OCI-LY3 (cell line): ENCODE measurements around the gene CDC42SE1.
"Not testable (repeated sequence)": the region's sequence is repeated elsewhere in the genome, so short reads cannot be mapped to it uniquely, and the experiment has no call there.

Source experiments
- H2AFZ ChIP-seq: fragments of 200-600, 300-600 bp; shearing (Covaris generic); 2 replicates; pipeline ENCODE4 v1.6.0; 2014; ENCODE audit warnings: antibody characterized with exemption, low read depth, low read length
- H3K27ac ChIP-seq: fragments of 200-600, 300-600 bp; sonication (generic); 2 replicates; pipeline ENCODE4 v1.5.1; 2014; ENCODE audit warnings: mild to moderate bottlenecking, low read length, moderate library complexity, mixed read lengths
- H3K27me3 ChIP-seq: fragments of 200-600, 300-600 bp; sonication (generic); 2 replicates; pipeline ENCODE4 v1.6.1; 2014; ENCODE audit warnings: low read depth, low read length, mixed read lengths
- H3K36me3 ChIP-seq: fragments of 200-600, 300-600 bp; sonication (generic); replicated peaks from 2 replicates; pipeline ENCODE3; 2014; ENCODE audit warnings: low read depth, low read length, mixed read lengths
- H3K4me1 ChIP-seq: fragments of 300-600, 200-600 bp; sonication (generic); 2 replicates; pipeline ENCODE4 v1.6.1; 2014; ENCODE audit warnings: low read length, mixed read lengths
- H3K4me2 ChIP-seq: fragments of 200-600, 300-600 bp; sonication (generic); 2 replicates; pipeline ENCODE4 v1.6.1; 2014; ENCODE audit warnings: low read length, mixed read lengths
- H3K4me3 ChIP-seq: fragments of 300-600, 200-600 bp; sonication (generic); 2 replicates; pipeline ENCODE4 v1.5.1; 2014; ENCODE audit warnings: antibody characterized with exemption, mild to moderate bottlenecking, low read length, moderate library complexity
- H3K79me2 ChIP-seq: fragments of 300-600, 200-600 bp; shearing (Covaris generic); 2 replicates; pipeline ENCODE4 v1.6.1; 2014; ENCODE audit warnings: mild to moderate bottlenecking, low read length, mixed read lengths
- H3K9ac ChIP-seq: fragments of 300-600, 200-600 bp; shearing (Covaris generic); 2 replicates; pipeline ENCODE4 v1.6.0; 2014; ENCODE audit warnings: mild to moderate bottlenecking, low read length, moderate library complexity
- H3K9me3 ChIP-seq: fragments of 200-600, 300-600 bp; shearing (Covaris generic); 2 replicates; pipeline ENCODE4 v1.6.1; 2014; ENCODE audit warnings: low read length, mixed read lengths; ENCODE audit not compliant: insufficient read depth
- H4K20me1 ChIP-seq: fragments of 200-600, 300-600 bp; sonication (generic); 2 replicates; pipeline ENCODE4 v1.6.1; 2016; ENCODE audit warnings: low read length, mixed read lengths; ENCODE audit not compliant: insufficient read depth
- CTCF ChIP-seq: fragments of 200-600, 300-600 bp; sonication (generic); IDR thresholded peaks from 2 replicates; pipeline ENCODE4 v1.5.1; 2014; ENCODE audit warnings: antibody characterized with exemption, low read length, low read depth
- EZH2phosphoT487 ChIP-seq: fragments of 200-600 bp; shearing (Covaris generic); IDR thresholded peaks from 2 replicates; pipeline ENCODE4 v1.6.1; 2018; ENCODE audit warnings: antibody characterized with exemption, mixed run types, low read depth

The CDC42SE1 gene

GRCh38 chr1:151098126-151098525 is 38.7 kb upstream of the CDC42SE1 start:
- Histone ChIP-seq H3K27me3 (no peaks in the 10 kb centered on the region), H2AFZ (no peak overlapping the region), H3K79me2 (no peaks in the 10 kb centered on the region), H3K27ac (no peak overlapping the region), H3K4me3 (no peak overlapping the region), H3K4me1 (no peaks in the 10 kb centered on the region), H3K9me3 (no peaks in the 10 kb centered on the region), H3K9ac (no peak overlapping the region), H4K20me1 (no peaks in the 10 kb centered on the region), H3K4me2 (no peak overlapping the region), H3K36me3 (no peaks in the 10 kb centered on the region)
- no peak for TF ChIP-seq EZH2phosphoT487
- TF ChIP-seq CTCF = no peak

DNA sequence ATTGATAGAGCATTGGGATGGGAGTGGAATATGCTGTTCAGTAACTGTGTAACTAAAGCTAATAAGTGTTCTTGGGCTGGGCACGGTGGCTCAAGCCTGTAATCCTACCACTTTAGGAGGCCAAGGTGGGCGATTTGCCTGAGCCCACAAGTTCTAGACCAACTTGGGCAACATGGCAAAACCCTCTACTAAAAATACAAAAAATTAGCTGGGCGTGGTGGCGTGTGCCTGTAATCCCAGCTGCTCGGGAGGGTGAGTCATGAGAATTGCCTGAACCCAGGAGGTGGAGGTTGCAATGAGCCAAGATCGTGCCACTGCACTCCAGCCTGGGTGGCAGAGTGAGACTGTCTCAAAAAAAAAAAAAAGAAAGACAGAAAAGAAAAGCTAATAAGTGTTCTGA is 38.0 kb upstream of the CDC42SE1 start:
- H3K27me3 ChIP-seq, H3K36me3 ChIP-seq, H3K27ac ChIP-seq, H3K4me2 ChIP-seq, H3K4me1 ChIP-seq, H3K4me3 ChIP-seq, H2AFZ ChIP-seq, H3K9ac ChIP-seq, H4K20me1 ChIP-seq, H3K9me3 ChIP-seq, H3K79me2 ChIP-seq: not testable (repeated sequence)

GRCh38 chr1:151085953-151086559 is 26.6 kb upstream of the CDC42SE1 start:
- Histone ChIP-seq H3K4me2 (no peak overlapping the region), H2AFZ (no peak overlapping the region), H4K20me1 (no peaks in the 10 kb centered on the region), H3K9me3 (no peaks in the 10 kb centered on the region), H3K9ac (no peak overlapping the region), H3K27me3 (no peaks in the 10 kb centered on the region), H3K79me2 (no peaks in the 10 kb centered on the region), H3K4me1 (no peaks in the 10 kb centered on the region), H3K4me3 (no peak overlapping the region), H3K36me3 (no peaks in the 10 kb centered on the region), H3K27ac (no peak overlapping the region)
- TF ChIP-seq EZH2phosphoT487 = no peak
- TF ChIP-seq CTCF = no peak

DNA sequence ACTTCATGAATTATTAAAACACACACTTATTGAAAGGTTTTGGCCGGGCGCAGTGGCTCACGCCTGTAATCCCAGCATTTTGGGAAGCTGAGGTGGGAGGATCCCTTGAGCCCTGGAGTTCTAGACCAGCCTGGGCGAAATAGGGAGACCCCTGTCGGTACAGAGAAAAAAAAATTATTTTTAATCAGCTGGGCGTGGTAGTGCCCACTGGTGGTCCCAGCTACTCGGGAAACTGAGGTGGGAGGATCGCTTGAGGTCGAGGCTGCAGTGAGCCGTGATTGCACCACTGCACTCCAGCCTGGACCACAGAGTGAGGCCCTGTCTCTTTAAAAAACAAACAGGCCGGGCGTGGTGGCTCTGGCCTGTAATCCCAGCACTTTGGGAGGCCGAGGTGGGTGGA is 12.8 kb upstream of the CDC42SE1 start:
- Histone ChIP-seq H3K36me3 (no peaks in the 10 kb centered on the region), H3K4me2 (peak overlapping the region; percentile 81; the same call in 1 of the 2 replicates), H3K9ac (no peak overlapping the region), H3K27me3 (no peaks in the 10 kb centered on the region), H2AFZ (no peak overlapping the region), H3K4me1 (peaks cover 13% of the 10 kb centered on the region), H3K79me2 (peaks cover 12% of the 10 kb centered on the region; the same call in 1 of the 2 replicates), H3K4me3 (no peak overlapping the region), H3K9me3 (no peaks in the 10 kb centered on the region), H3K27ac (no peak overlapping the region), H4K20me1 (no peaks in the 10 kb centered on the region)
- TF ChIP-seq CTCF = no peak
- TF ChIP-seq EZH2phosphoT487 = no peak
